ENCODE measurements around the gene CCT6A. TPM values are rescaled to one million over a fixed set of nuclear protein-coding genes. Genes with fewer than 3 reads are reported as not detected.

CCT6A gene
- total and polyA plus RNA-seq, 9 of the 15 experiments (the other 6 are each of a cell fraction or from before 2014, with no cell fraction given), result 244 to 708 (median 387) TPM

DNA sequence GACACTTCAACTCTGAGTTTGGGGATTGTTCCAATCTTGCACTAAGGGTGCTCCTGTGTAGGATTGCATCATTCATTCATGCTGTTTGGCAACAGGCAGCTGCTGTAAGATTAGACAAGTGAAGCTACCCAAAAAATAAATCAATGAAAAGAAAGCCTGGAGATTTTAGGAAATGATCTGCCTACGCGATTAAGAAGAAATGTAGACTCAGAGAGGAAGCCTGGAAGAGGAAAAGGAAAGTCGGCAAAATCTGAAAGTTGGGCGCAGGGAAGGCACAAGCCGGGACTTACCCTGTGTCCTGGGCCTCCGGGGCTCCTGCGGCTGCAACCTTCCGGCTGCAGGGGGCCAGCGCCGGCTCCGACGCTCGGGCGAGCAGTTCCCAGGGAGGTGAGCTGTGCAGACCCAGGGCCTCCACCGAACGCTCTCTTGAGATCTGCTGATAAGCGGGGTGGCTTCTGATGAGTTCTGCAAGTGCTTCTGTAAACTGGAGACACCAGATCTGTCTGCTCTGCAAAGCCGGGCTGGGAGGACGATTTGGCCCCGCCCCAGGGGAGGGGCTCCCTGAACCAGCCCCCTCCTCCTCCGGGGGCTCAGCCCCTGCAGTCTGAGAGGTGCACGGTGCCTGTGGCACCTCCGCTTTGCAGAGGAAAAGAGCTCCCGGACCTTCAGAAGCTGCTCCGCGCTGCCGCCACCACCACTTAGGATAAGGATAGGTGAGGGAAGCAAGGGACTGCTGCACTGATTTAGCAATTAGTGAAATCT lies 17.7 kb upstream of the CCT6A start (continued):
- TF ChIP-seq, protein P1, sequence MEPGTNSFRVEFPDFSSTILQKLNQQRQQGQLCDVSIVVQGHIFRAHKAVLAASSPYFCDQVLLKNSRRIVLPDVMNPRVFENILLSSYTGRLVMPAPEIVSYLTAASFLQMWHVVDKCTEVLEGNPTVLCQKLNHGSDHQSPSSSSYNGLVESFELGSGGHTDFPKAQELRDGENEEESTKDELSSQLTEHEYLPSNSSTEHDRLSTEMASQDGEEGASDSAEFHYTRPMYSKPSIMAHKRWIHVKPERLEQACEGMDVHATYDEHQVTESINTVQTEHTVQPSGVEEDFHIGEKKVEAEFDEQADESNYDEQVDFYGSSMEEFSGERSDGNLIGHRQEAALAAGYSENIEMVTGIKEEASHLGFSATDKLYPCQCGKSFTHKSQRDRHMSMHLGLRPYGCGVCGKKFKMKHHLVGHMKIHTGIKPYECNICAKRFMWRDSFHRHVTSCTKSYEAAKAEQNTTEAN (CRISPR knock-in tag; IDR thresholded peaks at IDR 0.05), result no peak
- TF ChIP-seq ZNF584 (CRISPR knock-in tag; IDR thresholded peaks at IDR 0.05; ENCODE audit: low read depth) (no peak), RAD21 (CRISPR knock-in tag; conservative IDR thresholded peaks at IDR 0.05 in 1 of 2, IDR thresholded peaks at IDR 0.05 in 1 of 2) (peak; percentile 44 to 47), RNF2 (IDR thresholded peaks at IDR 0.05) (peak; percentile 26; the same call in 1 of the 2 replicates), GABPB1 (CRISPR knock-in tag; IDR thresholded peaks at IDR 0.05) (0 out of 2 replicates have a peak, but pooled peaks have one; percentile 34), BRCA1 (IDR thresholded peaks at IDR 0.05) (no peak), BRCA1 (CRISPR knock-in tag; IDR thresholded peaks at IDR 0.05) (no peak), UBTF (IDR thresholded peaks at IDR 0.05; ENCODE audit: borderline replicate concordance in 1 of 2, low read depth in 2 of 2, low read length in 2 of 2) (peak; percentile 90 to 98; a peak in 3 of 4 replicates), CTBP1 (IDR thresholded peaks at IDR 0.05; ENCODE audit: borderline replicate concordance) (peak; percentile 75), ZNF644 (tag; IDR thresholded peaks at IDR 0.05; ENCODE audit: low read depth) (no peak), GABPB2 (CRISPR knock-in tag; conservative IDR thresholded peaks at IDR 0.05) (no peak), SP1 (CRISPR knock-in tag; IDR thresholded peaks at IDR 0.05) (0 out of 2 replicates have a peak, but pooled peaks have one; percentile 20), DPF2 (IDR thresholded peaks at IDR 0.05) (peak; percentile 84), TFAP4 (CRISPR knock-in tag; IDR thresholded peaks at IDR 0.05; ENCODE audit: borderline replicate concordance) (peak; percentile 55; the same call in 1 of the 2 replicates), ZBTB26 (CRISPR knock-in tag; IDR thresholded peaks at IDR 0.05) (no peak), ZEB2 (IDR thresholded peaks at IDR 0.05) (peak; percentile 56; the same call in 1 of the 2 replicates), CC2D1A (IDR thresholded peaks at IDR 0.05) (0 out of 2 replicates have a peak, but pooled peaks have one; percentile 17)
- TF ChIP-seq, protein P2, sequence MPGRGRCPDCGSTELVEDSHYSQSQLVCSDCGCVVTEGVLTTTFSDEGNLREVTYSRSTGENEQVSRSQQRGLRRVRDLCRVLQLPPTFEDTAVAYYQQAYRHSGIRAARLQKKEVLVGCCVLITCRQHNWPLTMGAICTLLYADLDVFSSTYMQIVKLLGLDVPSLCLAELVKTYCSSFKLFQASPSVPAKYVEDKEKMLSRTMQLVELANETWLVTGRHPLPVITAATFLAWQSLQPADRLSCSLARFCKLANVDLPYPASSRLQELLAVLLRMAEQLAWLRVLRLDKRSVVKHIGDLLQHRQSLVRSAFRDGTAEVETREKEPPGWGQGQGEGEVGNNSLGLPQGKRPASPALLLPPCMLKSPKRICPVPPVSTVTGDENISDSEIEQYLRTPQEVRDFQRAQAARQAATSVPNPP (IDR thresholded peaks at IDR 0.05; ENCODE audit: borderline replicate concordance, insufficient read depth, insufficient read length), result no peak
- TF ChIP-seq, protein P3, sequence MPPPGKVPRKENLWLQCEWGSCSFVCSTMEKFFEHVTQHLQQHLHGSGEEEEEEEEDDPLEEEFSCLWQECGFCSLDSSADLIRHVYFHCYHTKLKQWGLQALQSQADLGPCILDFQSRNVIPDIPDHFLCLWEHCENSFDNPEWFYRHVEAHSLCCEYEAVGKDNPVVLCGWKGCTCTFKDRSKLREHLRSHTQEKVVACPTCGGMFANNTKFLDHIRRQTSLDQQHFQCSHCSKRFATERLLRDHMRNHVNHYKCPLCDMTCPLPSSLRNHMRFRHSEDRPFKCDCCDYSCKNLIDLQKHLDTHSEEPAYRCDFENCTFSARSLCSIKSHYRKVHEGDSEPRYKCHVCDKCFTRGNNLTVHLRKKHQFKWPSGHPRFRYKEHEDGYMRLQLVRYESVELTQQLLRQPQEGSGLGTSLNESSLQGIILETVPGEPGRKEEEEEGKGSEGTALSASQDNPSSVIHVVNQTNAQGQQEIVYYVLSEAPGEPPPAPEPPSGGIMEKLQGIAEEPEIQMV (tag; conservative IDR thresholded peaks at IDR 0.05; ENCODE audit: low read depth), result no peak
